Left kidney (tissue), 2 donors: ENCODE data around the gene ATP10B. TPM values are rescaled to one million over a fixed set of nuclear protein-coding genes. Genes with fewer than 3 reads are reported as not detected.
"Not testable (repeated sequence)": the region's sequence is repeated elsewhere in the genome, so short reads cannot be mapped to it uniquely, and the experiment has no call there.

ENCODE experiments used
- DNase-seq: peaks from one replicate; pipeline ENCODE4 v3.0.0-alpha.2; 2013
- polyA plus RNA-seq: library from polyadenylated mRNA; unstranded; fragments of 120-200 nt; gene quantifications from one replicate; pipeline ENCODE4 v1.2.1, GENCODE V29; 2013; ENCODE audit not compliant: insufficient read length

ATP10B gene
- polyA plus RNA-seq, 1 donor: 0.70 TPM

- no peak for DNase-seq
Observed at GRCh38 chr5:160757194-160757593, 94.8 kb downstream of the ATP10B start.

- no peak for DNase-seq
Observed at GRCh38 chr5:160750938-160751657, 100.9 kb downstream of the ATP10B start.

- DNase-seq: no peak
Observed at GRCh38 chr5:160749682-160750081, 102.3 kb downstream of the ATP10B start.

DNA sequence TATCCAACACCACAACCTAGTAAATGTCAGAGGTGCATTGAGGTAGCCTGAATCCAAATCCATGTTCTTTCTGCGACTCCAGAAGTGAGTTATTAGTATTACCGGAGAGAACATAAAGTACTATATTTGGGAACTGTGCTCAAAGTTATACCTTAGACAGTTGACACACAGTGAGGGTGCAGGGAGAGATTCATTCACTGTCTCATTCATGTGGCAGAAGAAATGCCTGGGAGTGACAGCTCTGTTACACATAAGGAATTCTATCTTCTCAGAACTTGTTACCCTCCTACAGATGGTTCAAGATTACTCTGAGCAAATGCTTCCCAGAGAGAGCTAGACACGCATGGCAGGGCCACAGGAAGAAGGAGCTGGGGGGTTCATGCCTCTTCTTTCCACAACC is 103.0 kb downstream of the ATP10B start:
- no peak for DNase-seq

GRCh38 chr5:160747987-160748386 is 104.0 kb downstream of the ATP10B start:
- no peak for DNase-seq

- no peak for DNase-seq
Observed at GRCh38 chr5:160747559-160747958, 104.5 kb downstream of the ATP10B start.

DNA sequence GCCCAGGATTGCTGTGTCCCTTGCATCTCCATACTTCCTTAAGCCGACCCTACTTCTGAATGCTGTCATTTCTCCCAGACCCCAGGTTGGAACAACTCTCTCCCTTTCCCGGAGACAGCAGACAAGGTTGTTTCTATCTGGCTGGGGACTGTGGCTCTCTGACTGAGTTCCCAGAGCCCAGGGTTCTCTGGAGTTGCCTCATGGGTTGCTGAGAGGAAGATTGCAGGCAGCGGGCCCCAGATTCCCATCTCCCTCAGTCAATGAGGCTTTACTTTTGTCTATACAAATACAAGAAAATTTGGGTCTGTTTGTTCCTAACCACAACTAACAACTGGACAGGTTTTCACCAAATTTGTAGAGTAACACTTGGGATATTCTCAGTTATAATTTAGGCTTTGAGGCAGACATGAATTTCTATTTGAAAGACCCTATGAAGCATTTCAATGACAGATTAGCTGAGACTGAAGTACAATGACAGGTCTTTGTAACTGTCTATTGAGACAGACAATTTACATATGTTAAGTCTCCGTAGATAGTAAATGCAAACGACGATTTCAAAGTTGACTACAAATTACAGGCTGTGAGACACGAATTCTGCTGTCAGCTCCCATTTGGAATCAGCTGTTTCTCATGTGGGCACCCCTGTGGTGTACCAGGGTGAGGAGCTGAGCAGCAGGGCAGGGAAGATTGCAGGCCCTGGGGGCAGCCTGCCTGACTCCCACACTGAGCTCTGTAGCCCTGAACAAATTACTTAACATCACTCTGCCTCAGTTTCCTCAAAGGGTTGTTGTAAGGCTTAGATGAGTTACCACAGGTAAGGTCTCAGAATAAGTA is 107.5 kb downstream of the ATP10B start:
- DNase-seq: no peak

GRCh38 chr5:160743027-160743426 is 109.0 kb downstream of the ATP10B start:
- no peak for DNase-seq

DNA sequence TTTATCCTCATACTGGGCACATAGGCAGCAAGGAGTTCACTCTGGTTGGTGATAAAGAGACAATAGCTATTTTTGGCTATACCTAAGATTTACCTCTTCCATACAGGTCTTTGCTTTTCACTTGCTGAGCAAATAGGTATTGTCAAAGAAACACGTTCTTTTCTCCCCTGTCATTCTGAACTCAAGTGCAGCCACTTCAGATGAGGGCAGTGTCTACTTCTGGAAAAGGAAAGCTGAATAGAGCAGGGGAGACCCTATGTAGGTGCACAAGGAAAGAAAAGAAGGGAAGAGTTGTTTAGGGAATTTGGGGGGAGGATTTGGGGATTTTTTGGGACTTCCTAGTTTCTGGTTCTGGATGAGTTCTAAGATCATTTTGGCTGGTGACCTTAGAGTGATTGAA is 109.6 kb downstream of the ATP10B start:
- no peak for DNase-seq

GRCh38 chr5:160727296-160727997 is 124.6 kb downstream of the ATP10B start:
- no peak for DNase-seq

- DNase-seq: no peak
Observed at GRCh38 chr5:160726721-160727120, 125.3 kb downstream of the ATP10B start.

- DNase-seq: no peak
Observed at GRCh38 chr5:160720822-160721221, 131.2 kb downstream of the ATP10B start.

DNA sequence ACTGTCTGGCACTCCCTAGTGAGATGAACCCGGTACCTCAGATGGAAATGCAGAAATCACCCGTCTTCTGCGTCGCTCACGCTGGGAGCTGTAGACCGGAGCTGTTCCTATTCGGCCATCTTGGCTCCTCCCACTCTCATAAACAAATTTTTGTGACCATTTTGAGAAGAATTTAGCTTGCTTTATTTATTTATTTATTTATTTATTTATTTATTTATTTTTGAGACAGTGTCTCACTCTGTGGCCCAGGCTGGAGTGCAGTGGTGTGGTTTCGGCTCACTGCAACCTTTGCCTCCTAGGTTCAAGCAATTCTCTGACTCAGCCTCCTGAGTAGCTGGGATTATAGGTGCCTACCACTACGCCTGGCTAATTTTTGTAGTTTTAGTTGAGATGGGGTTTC is 136.5 kb downstream of the ATP10B start:
- not testable (repeated sequence) for DNase-seq

DNA sequence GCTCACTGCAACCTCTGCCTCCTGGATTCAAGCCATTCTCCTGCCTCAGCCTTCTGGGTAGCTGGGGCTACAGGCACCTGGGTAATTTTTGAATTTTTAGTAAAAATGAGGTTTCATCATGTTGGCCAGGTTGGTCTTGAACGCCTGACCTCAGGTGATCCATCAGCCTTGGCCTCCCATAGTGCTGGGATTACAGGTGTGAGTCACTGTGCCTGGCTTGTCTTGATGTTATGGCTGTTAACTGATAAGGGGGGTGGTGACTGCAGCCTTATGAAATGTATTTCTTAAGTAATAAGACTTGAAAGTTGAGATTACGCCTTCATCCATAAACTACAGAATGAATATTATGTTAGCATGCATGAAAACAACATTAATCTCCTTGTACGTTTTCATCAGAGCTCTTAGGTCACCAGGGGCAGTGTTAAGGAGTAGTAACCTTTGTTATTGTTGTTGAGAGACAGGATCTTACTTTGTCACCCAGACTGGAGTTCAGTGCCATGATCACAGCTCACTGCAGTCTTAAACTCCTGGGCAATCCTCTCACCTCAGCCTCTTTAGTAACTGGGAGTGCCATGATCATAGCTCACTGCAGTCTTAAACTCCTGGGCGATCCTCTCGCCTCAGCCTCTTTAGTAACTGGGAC is 148.3 kb downstream of the ATP10B start:
- DNase-seq: no peak

DNA sequence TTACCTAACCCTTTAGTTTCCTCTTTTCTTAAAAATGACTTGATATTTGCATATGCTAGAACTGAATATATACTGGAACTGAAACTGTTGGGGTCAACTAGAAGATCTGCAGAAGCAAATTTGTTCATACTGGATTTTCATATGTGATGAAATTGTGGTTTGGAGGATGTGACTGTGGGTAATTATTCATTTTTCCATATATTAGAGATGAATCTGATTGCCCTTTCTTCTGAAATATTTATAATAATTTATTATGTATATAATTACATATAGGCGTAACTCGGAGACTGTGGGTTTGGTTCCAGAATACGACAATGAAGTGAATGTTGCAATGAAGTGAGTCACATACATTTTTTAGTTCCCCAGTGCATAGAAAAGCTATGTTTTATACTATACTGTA is 149.1 kb downstream of the ATP10B start:
- no peak for DNase-seq

DNA sequence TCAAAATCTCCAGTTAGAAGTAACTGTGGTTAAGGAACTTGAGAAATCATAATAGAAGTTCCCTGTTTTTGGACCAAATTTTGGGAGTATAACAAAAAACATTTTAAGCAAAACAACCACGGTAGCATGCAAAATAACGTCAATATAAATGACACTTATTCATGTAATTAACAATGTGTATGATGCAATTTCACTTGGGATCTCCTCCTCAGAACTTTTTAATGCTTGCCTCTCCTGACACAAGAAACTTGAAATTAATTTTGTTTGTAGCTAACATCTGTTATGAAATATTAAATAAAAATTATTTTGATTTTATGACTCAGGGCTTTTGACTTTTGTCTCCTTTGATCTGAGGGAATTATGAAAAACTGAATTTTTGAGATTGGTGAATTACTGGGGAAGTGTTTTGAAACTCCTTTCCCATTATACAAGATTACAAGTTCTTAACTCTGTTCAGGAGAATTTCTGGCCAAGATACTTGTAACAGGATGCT is 149.7 kb downstream of the ATP10B start:
- no peak for DNase-seq

- no peak for DNase-seq
Observed at GRCh38 chr5:160701403-160701802, 150.6 kb downstream of the ATP10B start.

- peak; percentile 5 for DNase-seq
Observed at GRCh38 chr5:160699301-160699700, 152.7 kb downstream of the ATP10B start.

DNA sequence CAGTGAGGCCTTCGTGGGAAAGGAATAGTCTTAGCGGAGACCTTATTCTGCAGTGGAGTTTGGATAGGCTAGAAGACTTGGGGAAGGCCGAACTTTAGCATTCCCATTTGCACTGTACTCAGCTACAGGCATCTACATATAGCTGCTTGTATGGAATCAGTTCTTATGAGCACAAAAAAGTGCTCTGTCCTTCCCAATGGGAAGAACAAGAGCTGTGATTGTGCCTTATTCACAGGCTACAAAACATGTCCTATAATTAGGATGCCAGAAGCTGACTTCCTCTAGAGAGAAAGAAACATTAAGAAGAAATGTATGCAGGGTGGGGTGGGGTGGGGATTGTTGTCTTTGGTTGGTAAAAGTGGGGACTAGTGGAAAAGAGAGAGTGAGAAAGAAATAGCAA is 154.7 kb downstream of the ATP10B start:
- no peak for DNase-seq

DNA sequence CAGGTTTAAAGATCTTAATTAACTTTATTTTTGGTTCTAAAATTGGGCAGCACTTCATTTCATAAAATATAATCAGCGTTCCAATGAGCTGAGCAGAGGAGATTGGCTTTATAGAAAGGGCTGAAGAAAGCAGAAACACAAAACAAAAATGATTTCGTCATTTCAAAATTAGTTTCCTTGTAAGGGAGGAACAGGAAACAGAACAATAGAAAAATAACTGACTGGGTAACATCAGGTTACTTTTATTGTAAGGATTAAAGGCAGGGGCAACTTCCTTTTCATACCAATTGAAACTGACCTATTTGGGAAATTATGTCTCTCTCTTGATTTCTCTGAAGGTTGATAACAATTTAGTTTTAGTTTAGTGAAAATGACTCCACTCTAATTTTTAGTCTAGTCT is 157.1 kb downstream of the ATP10B start:
- DNase-seq: no peak

GRCh38 chr5:160693831-160694465 is 158.1 kb downstream of the ATP10B start:
- no peak for DNase-seq

- no peak for DNase-seq
Observed at GRCh38 chr5:160692271-160692670, 159.7 kb downstream of the ATP10B start.
